SKM-1 (cell line): ENCODE measurements around the gene SPATS1.
"Not testable (repeated sequence)": the region's sequence is repeated elsewhere in the genome, so short reads cannot be mapped to it uniquely, and the experiment has no call there.

ENCODE experiments used
- DNase-seq: peaks from one replicate; lab custom pipeline; 2025; ENCODE audit not compliant: unreplicated experiment; lab: John Stamatoyannopoulos, UW

The SPATS1 gene

DNA sequence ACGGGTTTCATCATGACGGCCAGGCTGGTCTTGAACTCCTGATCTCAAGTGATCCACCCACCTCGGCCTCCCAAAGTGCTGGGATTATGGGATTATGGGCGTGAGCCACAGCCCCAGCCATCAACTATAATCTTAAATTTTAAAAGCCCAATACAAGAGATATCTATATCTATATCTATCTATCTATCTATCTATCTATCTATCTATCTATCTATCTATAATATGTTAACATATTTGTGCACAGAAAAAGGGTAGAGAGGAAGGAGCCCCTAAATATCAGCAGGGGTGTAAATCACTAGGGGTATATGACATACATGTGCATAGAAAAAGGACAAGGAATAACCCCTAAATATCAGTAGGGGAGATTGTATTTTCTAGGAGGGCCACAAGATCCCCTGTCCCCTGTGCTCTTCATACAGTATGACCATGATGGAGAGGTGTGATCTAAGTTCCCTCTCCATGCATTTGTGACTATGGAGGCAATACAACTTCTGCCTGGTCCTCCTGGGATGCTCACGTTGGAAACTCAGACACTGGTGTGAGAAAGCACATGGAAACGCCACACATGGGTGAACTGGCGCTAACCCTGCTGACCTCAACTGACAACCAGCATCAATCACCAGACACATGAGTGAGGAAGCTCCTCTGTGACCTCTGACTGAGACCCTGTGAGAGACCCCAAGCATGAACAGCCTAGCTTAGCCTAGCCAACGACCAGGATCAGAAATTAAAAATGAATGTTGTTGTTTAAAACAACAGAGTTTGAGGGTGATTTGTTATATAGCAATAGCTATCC lies 1.2 kb upstream of the SPATS1 start:
- DNase-seq, result no peak

DNA sequence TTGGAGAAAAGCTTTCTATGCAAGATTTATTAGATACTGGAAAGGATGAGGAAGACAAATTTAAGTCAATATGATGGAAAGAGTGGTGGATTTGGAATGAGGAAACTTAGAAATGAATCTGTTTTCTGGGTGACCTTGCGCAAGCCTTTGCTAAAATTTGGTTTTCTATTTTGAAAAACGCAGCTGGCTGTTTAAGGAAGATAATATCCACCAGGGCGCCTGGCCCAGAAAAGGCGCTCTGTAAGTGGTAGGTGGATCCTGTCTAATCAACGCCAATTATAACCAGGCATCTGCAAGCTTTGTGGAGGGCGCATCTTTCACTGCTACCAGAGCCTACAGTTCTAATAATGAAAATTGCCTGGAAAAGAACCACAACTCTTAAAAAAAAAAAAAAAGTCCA lies 398 bp upstream of the SPATS1 start:
- DNase-seq, result peak; percentile 13

DNA sequence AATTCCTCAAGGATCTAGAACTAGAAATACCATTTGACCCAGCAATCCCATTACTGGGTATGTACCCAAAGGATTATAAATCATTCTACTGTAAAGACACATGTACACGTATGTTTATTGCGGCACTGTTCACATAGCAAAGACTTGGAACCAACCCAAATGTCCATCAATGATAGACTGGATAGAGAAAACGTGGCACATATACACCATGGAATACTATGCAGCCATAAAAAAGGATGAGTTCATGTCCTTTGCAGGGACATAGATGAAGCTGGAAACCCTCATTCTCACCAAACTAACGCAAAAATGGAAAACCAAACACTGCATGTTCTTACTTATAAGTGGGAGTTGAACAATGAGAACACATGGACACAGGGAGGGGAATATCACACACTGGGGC lies 4.4 kb downstream of the SPATS1 start:
- DNase-seq, result not testable (repeated sequence)

DNA sequence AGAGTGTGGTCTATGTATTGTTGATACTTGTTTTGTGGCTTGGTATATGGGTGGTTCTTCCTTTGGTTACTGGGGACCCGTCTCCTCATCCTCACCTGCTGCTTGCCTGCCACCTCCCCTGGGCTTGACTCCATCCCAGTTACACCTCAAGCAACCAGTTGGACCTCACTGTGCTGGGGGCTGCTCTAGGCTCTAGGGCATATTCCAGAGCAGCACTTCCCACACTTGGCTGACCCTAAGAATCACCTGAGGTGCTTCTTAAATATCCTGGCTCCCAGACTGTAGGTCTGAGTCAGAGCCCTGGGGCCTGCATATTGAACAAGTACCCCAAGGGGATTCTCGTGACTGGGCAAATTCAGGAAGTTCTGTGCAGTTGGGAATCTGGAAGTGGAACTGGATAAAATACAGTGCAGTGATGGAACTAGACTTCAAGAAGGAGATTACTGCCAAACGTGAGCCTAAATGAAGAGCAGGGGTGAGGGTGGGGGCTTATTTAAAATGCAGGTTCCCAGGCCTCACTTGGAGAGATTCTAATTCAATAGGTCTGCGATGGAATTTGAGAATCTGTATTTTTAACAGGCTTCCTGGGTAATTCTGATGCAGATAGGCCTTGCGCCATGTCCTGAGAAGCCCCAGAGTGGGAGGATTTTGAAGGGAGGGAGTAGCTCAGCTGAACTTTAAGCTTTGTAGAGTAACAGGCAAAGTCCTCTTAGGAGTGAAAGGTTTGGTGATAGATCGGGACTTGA lies 7.6 kb downstream of the SPATS1 start:
- DNase-seq, result no peak

DNA sequence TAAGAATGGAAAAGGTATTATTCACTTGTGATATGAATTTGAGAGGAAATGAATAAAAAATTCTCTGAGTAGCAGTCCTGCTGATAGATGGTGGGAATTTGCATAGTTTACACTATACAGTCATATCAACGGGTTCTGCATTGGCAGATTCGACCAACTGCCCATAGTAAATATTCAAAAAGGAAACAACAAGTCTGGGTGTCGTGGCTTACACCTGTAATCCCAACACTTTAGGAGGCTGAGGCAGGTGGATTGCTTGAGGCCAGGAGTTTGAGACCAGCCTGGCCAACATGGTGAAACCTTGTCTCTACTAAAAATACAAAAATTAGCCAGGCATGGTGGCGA lies 8.2 kb downstream of the SPATS1 start:
- DNase-seq, result not testable (repeated sequence)

DNA sequence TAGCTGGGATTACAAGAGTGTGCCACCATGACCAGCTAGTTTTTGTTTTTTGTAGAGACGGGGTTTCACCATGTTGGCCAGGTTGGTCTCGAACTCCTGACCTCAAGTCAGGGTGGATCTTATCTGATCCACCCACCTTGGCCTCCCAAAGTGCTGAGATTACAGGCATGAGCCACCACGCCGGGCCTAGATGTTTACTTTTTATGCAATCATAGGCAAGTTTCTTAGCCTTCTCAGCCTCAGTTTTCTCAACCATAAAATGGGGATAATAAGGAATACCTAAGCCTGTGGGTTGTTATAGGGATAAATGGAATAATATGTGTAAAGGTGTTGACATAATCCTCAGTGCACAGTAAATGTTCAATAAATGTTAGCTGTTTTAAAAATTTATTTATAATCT lies 9.8 kb downstream of the SPATS1 start:
- DNase-seq, result no peak

DNA sequence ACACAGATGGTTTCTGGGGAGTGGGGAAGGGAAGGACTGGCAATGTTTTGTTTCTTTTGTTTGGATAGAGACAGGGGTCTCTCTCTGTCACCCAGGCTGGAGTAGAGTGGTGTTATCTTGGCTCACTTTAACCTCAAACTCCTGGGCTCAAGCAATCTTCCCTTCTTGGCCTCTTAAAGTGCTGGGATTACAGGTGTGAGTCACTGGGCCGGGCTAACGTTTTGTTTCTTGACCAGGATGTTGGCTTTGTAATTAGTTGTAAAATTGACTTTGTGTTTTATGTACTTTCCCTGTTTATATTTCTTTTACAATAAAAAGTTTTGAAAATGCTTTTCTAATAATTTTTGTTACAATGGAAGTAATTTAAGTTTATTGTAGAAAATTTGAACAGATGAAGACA lies 10.9 kb downstream of the SPATS1 start:
- no peak for DNase-seq

DNA sequence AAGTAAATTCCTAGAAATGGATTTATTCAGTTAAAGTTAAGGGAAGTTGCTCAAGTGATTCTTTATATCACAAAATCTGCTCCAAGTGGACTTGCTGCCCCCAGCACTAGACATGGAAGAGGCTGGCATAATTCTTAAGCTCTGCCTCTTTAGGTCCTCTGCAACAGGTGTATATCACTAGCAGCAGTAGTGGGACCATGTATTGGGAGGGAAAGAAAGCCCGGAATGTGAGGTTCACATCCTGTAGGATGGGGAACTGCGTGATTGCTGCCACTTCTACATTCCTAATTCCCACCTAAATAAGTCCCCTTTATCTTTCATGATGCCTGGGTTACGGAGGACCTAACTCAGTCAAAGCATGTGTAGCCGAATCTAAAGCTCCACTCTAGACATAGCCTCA lies 13.2 kb downstream of the SPATS1 start:
- no peak for DNase-seq

DNA sequence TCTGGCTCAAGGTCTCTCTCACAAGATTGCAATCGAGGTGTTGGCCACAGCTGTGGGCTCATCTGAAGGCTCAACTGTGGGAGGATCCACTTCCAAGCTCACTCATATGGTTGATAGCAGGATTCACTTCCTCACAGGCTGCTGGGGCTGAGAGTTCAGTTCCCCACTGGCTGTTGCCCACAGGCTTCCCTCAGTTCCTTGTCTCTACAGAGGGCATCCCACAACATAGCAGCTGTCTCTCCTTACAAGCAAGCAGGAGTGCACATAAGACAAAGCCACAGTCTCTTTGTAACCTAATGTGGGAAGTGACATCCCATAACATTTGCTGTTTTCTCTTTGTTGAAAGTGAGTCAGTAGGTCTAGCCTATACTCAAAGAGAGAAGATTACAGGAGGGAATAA lies 14.0 kb downstream of the SPATS1 start:
- no peak for DNase-seq

DNA sequence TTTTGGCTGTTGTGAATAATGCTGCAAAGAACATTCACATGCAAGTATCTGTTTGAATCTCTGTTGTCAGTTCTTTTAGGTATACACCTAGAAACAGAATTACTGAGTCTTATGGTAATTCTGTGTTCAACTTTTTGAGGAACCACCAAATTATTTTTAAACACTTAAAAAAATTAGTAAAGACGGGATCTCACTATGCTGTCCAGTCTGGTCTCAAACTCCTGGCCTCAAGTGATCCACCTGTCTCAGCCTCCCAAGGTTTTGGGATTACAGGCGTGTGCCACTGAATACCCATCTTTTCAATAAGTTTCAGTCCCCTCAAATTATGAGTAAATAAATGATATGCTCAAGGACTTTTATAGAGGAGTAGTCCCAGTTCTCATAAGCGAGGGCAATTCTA lies 17.5 kb downstream of the SPATS1 start:
- no peak for DNase-seq

DNA sequence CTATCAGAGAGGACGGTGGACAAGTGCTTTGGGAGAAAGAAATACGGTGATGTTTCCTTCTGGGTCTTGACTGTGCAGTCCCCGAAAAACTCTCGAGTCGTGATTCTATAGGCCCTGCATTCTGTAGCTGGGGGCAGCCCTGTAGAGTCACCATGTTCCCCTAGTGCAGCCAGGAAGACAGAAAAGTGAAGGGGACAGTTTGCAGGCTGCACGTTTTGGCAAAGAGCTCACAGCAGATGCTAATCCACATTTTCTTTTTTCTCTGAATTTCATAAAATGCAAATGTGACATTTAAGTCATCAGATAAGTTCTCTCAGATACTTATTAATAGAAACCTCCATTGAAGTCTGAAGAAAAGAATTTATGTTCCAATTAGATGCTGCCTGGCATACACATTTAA lies 19.5 kb downstream of the SPATS1 start:
- DNase-seq, result no peak

DNA sequence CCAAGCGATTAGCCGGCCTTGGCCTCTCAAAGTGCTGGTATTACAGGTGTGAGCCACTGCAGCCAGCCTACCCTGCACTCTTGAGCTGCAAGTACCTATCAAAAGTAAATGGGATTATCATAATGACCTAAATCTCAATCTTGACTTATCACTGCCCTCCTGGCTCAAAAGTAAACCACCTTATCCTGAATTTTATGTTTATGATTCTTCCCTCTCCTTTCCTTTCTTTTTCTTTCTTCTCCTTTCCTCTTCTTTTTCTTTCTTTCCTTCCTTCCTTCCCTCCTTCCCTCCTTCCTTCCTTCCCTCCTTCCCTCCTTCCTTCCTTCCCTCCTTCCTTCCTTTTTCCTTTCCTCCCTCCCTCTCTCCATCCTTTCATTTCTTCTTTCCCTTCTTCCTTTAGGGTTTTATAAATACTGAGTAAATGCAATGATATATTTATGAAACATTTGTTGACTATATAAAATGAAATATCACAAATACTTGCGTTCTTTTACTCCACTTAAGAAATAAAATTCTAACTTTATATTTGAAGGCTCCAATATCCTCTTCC lies 21.0 kb downstream of the SPATS1 start:
- DNase-seq, result no peak

DNA sequence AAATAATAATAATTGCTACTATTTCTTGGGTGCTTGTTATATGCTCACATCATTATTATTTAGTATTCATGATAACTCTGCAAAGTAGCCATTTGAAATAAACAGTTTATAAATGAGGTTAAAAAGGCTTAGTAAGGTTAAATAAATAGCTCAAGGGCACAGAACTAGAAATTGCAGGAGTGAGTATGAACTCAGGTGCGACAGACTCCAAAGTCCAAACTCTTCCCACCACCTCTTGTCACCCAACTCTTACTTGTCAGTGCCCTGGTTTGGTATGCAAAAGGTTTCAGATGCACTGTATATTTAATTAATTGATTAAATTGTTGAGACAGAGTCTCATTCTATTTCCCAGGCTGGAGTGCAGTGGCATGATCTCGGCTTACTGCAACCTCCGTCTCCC lies 24.3 kb downstream of the SPATS1 start:
- no peak for DNase-seq

DNA sequence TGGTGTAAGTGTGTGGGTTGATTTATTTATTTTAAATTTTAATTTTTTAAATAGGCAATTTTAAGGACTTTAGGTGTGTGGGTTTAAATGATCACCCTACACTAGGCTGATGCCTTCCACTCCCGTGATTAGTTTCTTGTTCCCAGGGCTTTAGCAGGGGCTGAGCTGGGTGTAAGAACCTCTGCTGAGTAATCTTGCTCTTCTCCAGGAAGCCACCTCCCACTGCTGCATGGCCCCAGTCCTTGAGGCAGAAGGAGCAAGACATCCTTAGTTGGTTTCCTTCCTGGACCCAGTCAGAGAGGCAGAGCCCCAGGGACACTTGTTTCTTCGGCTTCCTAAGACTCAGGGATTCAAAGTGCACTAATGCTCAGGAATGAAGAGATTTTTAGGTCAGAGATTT lies 25.2 kb downstream of the SPATS1 start:
- DNase-seq, result no peak

DNA sequence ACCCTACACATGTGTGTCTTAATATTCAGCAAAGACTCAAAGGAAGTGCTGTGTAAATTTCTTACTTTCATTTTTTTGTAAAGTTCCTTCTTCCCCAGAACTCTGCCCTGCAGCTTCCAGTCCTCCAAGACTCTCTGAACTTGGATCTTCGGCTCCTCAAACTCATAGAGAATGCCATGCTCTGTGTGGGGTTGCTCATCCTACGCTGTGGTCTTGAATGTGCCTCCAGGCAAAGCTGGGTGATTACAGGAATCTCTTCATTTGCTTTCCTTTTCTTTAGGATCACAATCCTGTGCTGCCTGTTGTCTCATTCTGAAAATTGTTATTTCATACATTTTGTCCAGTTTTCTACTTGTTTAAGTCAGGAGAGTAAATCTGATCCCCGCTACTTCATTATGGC lies 30.6 kb downstream of the SPATS1 start:
- DNase-seq, result no peak

DNA sequence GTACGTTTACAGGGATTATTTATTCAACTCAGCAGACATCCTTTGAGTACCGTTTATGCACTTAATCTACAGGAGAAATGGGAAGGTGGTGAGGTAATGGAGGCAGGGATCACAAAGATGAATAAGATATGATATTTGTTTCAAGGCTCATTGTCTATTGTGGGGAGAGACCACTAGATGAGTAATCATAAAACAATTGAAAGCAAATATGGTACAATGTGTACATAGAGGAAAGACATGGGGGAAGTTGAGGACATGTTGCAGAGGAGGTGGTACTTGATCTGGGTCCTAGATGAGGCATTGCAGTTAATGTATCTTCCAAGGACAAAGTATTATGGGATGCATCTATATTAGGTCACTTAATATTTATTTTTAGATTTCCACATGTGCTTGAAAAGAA lies 31.3 kb downstream of the SPATS1 start:
- DNase-seq, result no peak

DNA sequence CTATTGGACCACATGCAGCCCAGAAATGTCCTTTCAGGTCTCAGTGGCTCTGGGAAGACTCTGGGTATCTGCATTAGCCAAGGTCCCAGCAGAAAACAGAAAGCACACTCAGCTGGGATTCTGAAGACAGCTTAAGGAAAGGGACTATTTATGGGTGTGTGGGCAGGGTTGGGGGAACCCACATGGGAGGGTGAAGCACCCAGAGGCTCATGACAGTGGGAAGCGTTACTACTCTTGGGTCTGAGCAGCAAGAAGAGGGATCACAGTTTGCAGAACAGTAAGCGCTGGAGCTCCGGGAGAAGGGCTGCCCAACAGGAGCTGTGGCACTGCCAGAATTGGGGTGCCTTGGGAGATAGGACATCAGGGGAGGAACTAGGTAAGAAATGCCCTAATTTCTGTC lies 32.6 kb downstream of the SPATS1 start:
- DNase-seq, result no peak

DNA sequence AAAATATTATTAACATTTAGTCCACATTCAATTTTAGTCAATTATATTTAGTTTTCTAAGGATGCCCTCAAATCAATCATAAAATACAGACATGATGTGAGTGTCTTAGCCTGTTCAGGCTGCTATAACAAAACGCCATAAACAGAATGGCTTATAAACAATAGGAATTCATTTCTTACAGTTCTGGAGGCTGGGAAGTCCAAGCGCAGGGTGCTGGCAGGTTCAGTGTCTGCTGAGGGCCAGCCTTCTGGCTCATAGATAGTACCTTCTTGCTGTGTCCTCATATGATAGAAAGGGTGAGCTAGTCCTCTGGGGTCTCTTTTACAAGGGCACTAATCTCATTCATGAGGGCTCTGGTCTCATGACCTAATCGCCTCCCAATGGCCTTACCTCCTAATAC lies 35.0 kb downstream of the SPATS1 start:
- DNase-seq, result no peak

DNA sequence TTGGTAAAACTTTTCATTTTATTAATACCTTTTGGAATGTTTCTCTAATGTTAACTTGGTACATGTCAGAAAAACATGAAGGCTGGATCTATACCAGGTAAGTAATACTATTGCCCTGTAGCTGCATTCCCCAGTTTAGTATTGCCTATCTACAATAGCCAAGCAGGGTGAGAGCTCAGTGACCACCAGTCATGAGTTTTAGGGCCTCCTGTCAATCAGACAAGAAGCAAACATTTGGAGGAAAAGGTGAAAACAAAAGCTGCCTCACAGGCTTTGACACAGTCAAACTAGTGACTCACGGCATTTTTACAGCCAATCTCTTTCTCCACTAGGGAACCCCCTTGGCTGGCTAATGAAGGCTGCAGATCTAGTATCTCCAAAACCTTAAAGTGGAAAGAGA lies 35.5 kb downstream of the SPATS1 start:
- DNase-seq, result no peak

DNA sequence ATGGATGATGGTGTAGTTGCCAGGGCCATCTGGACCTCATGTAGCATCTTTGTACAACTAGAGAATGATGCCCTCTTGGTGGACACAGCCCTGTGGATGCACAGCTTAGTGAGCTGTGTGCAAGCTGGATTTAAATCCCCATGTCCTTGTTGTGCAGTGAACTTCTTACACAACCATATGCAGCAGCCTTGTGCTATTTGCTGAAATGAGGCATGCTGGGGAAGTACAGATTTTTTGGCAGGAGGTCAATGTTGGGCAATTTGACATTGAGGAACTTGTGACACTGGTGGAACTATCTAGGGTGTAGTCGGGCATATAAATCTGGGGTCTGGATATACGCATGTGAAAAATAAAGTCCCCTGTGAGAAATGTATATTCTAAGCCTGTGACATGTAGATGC lies 39.3 kb downstream of the SPATS1 start:
- DNase-seq, result peak; percentile 89

DNA sequence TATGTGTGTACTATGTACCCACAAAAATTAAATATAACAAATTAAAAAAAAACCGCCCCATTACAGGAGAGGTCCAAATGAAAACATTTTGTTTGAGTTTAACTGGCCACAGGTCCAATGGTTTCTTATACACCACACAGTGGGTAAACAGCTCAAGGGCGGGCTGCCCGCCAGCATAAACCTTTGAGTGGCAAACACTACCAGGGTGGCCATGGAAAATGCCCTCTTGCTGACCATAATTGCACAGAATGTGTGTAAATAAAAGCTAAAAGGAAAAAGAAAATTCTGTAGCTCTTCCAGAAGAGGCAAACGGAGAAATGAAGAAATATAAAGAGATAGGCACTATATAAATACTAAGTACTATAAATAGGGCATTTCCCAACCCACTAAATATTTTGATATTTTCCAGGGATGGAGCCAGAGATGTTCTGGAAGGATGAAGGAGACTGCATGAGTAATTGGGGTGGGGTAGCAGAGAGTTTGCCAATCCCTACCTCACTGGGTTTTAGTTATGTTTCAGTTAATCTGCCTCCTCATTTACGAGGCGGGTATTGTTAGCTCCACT lies 44.0 kb downstream of the SPATS1 start:
- DNase-seq, result no peak

DNA sequence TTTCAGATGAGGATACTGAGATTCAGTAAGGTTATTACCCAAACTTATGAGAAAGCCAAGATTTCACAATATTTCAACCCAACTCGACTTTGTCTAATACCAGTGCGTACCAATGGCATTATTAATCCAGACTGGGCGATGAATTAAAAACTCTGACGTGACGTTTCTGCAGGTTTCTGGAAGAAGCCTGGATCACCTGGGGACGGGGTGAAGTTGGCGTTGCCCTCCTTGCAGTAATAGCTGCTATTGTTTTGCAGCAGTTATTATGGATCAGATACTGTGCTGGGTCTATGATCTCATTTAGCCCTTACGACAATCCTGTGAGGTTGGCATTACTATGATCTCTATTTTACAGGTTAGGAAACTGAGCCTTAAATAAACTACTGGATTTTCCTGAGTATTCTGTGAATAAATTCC lies 44.5 kb downstream of the SPATS1 start:
- no peak for DNase-seq
